CD8-positive, alpha-beta memory T cell (primary cell): ENCODE measurements around the gene CREB3L1. TPM values are rescaled to one million over a fixed set of nuclear protein-coding genes. Genes with fewer than 3 reads are reported as not detected.

Experiments used
- CTCF ChIA-PET: fragments of 350-600 bp; sonication (Branson Sonifier 250); formaldehyde crosslinking; loops from one replicate; lab custom pipeline; 2021; ENCODE audit warnings: antibody characterized with exemption; lab: Charles Lee
- POLR2A ChIA-PET: fragments of 350-600 bp; sonication (Branson Sonifier 250); formaldehyde crosslinking; loops from one replicate; lab custom pipeline; 2021; ENCODE audit warnings: antibody characterized with exemption; lab: Charles Lee
- DNase-seq, 5 donors: peaks; one replicate each; pipeline versions ENCODE4 v3.0.0 to v3.0.0-alpha.2; 2020 to 2022; ENCODE audit warnings: mixed read lengths in 1 of 5
- H3K27ac ChIP-seq: one replicate; pipeline ENCODE4 v1.7.0; 2013; ENCODE audit warnings: low read depth, mild to moderate bottlenecking, low read length, moderate library complexity
- H3K27me3 ChIP-seq: 2 replicates; pipeline ENCODE4 v1.7.0; 2013; ENCODE audit warnings: low read length, mild to moderate bottlenecking; ENCODE audit not compliant: insufficient read depth, poor library complexity, severe bottlenecking
- H3K36me3 ChIP-seq: 2 replicates; pipeline ENCODE4 v1.7.0; 2013; ENCODE audit warnings: mild to moderate bottlenecking, low read length, moderate library complexity; ENCODE audit not compliant: insufficient read depth
- H3K4me1 ChIP-seq: 2 replicates; pipeline ENCODE4 v1.7.0; 2013; ENCODE audit warnings: mild to moderate bottlenecking, low read length, moderate library complexity; ENCODE audit not compliant: insufficient read depth
- H3K4me3 ChIP-seq: 2 replicates; pipeline ENCODE4 v1.7.0; 2013; ENCODE audit warnings: mild to moderate bottlenecking, low read length
- H3K9me3 ChIP-seq: 2 replicates; pipeline ENCODE4 v1.7.0; 2013; ENCODE audit warnings: mild to moderate bottlenecking, low read length
- H3K27ac Mint-ChIP-seq, 8 donors: one replicate each; pipeline ENCODE4 v1.8.0; 2020 to 2021; ENCODE audit warnings: mixed read lengths in 8 of 8, mild to moderate bottlenecking in 6 of 8, inconsistent platforms in 3 of 8, moderate library complexity in 3 of 8
- H3K27me3 Mint-ChIP-seq, 2 donors: one replicate each; pipeline ENCODE4 v1.8.0; 2020 to 2021; ENCODE audit warnings: mixed read lengths in 2 of 2, mild to moderate bottlenecking in 1 of 2, moderate library complexity in 1 of 2
- H3K36me3 Mint-ChIP-seq, 3 donors: one replicate each; pipeline ENCODE4 v1.8.0; 2020 to 2021; ENCODE audit warnings: mixed read lengths in 3 of 3, inconsistent platforms in 1 of 3, mild to moderate bottlenecking in 1 of 3
- H3K4me1 Mint-ChIP-seq, 3 donors: one replicate each; pipeline ENCODE4 v1.8.0; 2020 to 2021; ENCODE audit warnings: mixed read lengths in 3 of 3, inconsistent platforms in 1 of 3, mild to moderate bottlenecking in 1 of 3
- H3K4me3 Mint-ChIP-seq, 7 donors: one replicate each; pipeline ENCODE4 v1.8.0; 2020 to 2021; ENCODE audit warnings: mixed read lengths in 7 of 7, mild to moderate bottlenecking in 6 of 7, moderate library complexity in 4 of 7, inconsistent platforms in 2 of 7
- H3K9me3 Mint-ChIP-seq, 5 donors: one replicate each; pipeline ENCODE4 v1.8.0; 2020 to 2022; ENCODE audit warnings: mixed read lengths in 5 of 5, mild to moderate bottlenecking in 3 of 5, moderate library complexity in 2 of 5, inconsistent platforms in 1 of 5
- polyA plus RNA-seq: library from polyadenylated mRNA; unstranded; fragments of 300-500 nt; fragmentation: Illumina TruSeq; gene quantifications from one replicate; pipeline ENCODE4 v1.2.3, GENCODE V29; 2021
- total RNA-seq, 2 experiments: library from RNA; stranded (reverse); gene quantifications; one replicate each; pipeline ENCODE4 v1.2.3, GENCODE V29; 2021

The CREB3L1 gene
- total and polyA plus RNA-seq, 3 experiments from 2014 or later: not detected

DNA sequence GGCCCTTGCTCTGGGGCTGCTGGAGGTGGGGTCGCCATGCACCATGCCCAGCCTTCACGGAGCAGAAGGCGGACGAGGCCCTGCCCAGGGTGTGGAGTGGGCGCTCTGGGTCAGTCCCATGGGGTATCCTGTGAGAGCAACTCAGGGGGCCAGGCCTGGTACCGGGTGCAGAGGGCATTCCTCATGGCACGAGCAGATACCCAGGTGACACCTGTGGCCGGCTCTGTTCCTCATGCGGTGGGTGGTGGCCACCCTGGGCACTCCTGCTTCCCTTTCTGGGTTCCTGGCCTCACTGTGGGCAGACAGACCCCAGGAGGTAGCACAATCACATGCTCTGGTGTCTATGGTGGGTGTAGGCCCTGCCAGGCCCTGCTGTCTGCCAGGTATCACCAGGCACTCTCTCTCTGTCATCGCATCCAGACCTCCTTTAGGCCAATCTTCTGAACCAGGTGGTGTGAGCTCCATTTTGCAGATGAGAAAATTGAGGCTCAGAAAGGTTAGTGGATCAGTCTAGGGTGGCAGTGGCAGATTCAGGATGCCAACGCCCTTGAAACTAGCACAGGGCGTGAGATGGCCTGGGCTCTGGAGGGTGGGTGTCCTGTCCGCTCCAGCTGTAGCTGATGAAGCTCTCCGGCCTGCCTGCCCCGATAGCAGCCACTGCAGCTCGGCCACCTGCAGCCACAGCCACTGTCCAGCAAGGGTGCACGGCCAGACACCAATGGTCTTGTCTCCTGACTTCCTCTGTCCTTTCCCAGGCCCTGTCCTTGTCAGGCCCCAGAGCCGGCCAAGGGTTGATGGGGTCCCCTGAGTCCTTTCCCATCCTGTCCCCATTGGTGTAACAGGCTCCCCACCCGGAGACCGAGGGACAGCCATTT is 84.9 kb downstream of the CREB3L1 start:
- Histone ChIP-seq H3K27ac (peak overlapping the region; percentile 76), H3K9me3 (no peaks in the 10 kb centered on the region), H3K4me1 (peaks cover 65% of the 10 kb centered on the region), H3K27me3 (no peaks in the 10 kb centered on the region), H3K36me3 (peaks cover 16% of the 10 kb centered on the region), H3K4me3 (peak overlapping the region; percentile 47)
- CTCF ChIA-PET: interaction anchor here (2.2 to 16.1 kb wide), 2 partner anchors 12 to 28 kb away, joined by 5 to 358 read pairs; partner anchors contain the start of gene DGKZ
- H3K36me3 Mint-ChIP-seq: peaks cover 0 to 30% (median 0%) of the 10 kb centered on the region in 3 donors
- H3K4me1 Mint-ChIP-seq: peaks cover 54 to 87% (median 64%) of the 10 kb centered on the region in 3 donors
- no peaks in the 10 kb centered on the region for H3K27me3 Mint-ChIP-seq
- no peak for DNase-seq
- POLR2A ChIA-PET: interaction anchor here (1.4 kb wide), 2 partner anchors 10 to 13 kb away, joined by 6 to 9 read pairs; no protein-coding TSS in a partner anchor
- peak overlapping the region; percentile 30 to 93 (median 52) for H3K4me3 Mint-ChIP-seq
- H3K27ac Mint-ChIP-seq: peak overlapping the region; percentile 59 to 96 (median 67)
- no peaks in the 10 kb centered on the region for H3K9me3 Mint-ChIP-seq

DNA sequence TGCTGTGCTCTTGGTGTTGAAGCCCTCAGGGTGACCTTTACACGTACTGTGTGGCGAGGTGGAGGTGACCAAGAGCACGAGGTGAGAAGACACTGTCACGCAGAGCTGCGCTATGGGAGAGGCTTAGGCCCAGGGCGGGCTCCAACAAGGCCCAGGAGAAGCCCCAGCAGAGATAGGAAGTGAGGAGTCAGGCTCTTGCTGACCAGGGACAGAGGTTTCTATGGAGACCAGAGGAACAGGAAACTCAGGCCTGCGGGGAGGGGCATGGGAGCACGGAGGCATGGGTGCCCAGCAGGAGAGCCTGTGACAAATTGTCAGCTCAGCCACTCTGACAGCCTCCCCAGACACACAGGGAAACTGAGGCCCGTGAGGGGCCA is 85.6 kb downstream of the CREB3L1 start:
- POLR2A ChIA-PET: no interaction called here
- peaks cover 18% of the 10 kb centered on the region for H3K36me3 ChIP-seq
- H3K9me3 Mint-ChIP-seq: no peaks in the 10 kb centered on the region
- CTCF ChIA-PET: interaction anchor here (2.2 to 16.1 kb wide), 2 partner anchors 13 to 29 kb away, joined by 5 to 358 read pairs; partner anchors contain the start of gene DGKZ
- H3K27ac Mint-ChIP-seq: peak overlapping the region in 7 of 8 donors; percentile 59 to 78 (median 68)
- H3K4me3 ChIP-seq: no peak overlapping the region
- H3K27me3 ChIP-seq: no peaks in the 10 kb centered on the region
- no peaks in the 10 kb centered on the region for H3K9me3 ChIP-seq
- peak overlapping the region in 5 of 7 donors; percentile 21 to 91 (median 54) for H3K4me3 Mint-ChIP-seq
- H3K4me1 Mint-ChIP-seq: peaks cover 47 to 87% (median 59%) of the 10 kb centered on the region in 3 donors
- no peaks in the 10 kb centered on the region for H3K27me3 Mint-ChIP-seq
- peaks cover 0 to 36% (median 0%) of the 10 kb centered on the region in 3 donors for H3K36me3 Mint-ChIP-seq
- peaks cover 59% of the 10 kb centered on the region for H3K4me1 ChIP-seq
- no peak for DNase-seq
- peak overlapping the region; percentile 76 for H3K27ac ChIP-seq

DNA sequence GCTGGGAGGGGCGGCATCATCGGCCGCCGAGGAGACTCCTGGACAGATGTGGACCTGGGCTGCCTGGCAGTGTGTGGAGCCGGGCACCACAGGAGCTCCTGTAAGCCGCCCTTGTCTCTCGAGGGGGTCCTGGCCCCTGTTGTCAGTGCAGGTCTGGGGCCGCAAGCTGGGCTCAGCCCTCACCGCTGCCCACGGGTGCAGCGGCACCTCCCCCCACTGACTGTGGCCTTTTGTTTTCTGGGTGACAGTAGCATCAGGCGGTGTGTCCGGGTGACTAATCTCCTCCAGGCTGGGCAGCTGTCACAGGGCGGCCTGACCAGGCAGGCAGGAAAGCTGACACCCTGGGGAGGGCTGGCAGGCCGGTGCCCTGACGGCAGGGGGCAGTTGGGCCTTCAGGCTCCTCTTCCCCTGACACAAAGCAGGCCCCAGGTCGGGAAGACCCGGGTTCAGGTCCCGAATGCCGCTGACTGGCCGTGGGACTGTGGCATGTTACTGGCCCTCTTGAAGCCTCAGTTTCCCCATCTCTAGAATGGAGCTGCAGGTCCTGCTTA is 86.1 kb downstream of the CREB3L1 start:
- no peak overlapping the region for H3K27ac ChIP-seq
- no peak for DNase-seq
- H3K4me3 Mint-ChIP-seq: no peak overlapping the region
- peaks cover 0 to 40% (median 0%) of the 10 kb centered on the region in 3 donors for H3K36me3 Mint-ChIP-seq
- peaks cover 48 to 84% (median 55%) of the 10 kb centered on the region in 3 donors for H3K4me1 Mint-ChIP-seq
- no peaks in the 10 kb centered on the region for H3K9me3 Mint-ChIP-seq
- H3K36me3 ChIP-seq: peaks cover 24% of the 10 kb centered on the region
- H3K4me3 ChIP-seq: no peak overlapping the region
- POLR2A ChIA-PET: no interaction called here
- CTCF ChIA-PET: interaction anchor here (2.2 to 16.1 kb wide), 2 partner anchors 13 to 29 kb away, joined by 5 to 358 read pairs; partner anchors contain the start of gene DGKZ
- no peaks in the 10 kb centered on the region for H3K9me3 ChIP-seq
- H3K27me3 ChIP-seq: no peaks in the 10 kb centered on the region
- peak overlapping the region in 2 of 8 donors; percentile 64 to 66 for H3K27ac Mint-ChIP-seq
- H3K4me1 ChIP-seq: peaks cover 59% of the 10 kb centered on the region
- no peaks in the 10 kb centered on the region for H3K27me3 Mint-ChIP-seq

GRCh38 chr11:46364056-46364455 is 86.6 kb downstream of the CREB3L1 start:
- peak overlapping the region in 5 of 8 donors; percentile 24 to 89 (median 42) for H3K27ac Mint-ChIP-seq
- no peak overlapping the region for H3K4me3 ChIP-seq
- peaks cover 0 to 2% of the 10 kb centered on the region in 2 donors for H3K27me3 Mint-ChIP-seq
- no peaks in the 10 kb centered on the region for H3K9me3 Mint-ChIP-seq
- H3K4me1 Mint-ChIP-seq: peaks cover 48 to 83% (median 55%) of the 10 kb centered on the region in 3 donors
- ChIA-PET CTCF (interaction anchor here (16.1 kb wide), 1 partner anchor 14 kb away, joined by 358 read pairs; the partner anchor contains the start of gene DGKZ), POLR2A (no interaction called here)
- no peak for DNase-seq
- peaks cover 28% of the 10 kb centered on the region for H3K36me3 ChIP-seq
- peaks cover 59% of the 10 kb centered on the region for H3K4me1 ChIP-seq
- peaks cover 0 to 44% (median 0%) of the 10 kb centered on the region in 3 donors for H3K36me3 Mint-ChIP-seq
- no peak overlapping the region for H3K27ac ChIP-seq
- H3K9me3 ChIP-seq: no peaks in the 10 kb centered on the region
- H3K4me3 Mint-ChIP-seq: peak overlapping the region in 1 of 7 donors; percentile 28
- H3K27me3 ChIP-seq: no peaks in the 10 kb centered on the region

DNA sequence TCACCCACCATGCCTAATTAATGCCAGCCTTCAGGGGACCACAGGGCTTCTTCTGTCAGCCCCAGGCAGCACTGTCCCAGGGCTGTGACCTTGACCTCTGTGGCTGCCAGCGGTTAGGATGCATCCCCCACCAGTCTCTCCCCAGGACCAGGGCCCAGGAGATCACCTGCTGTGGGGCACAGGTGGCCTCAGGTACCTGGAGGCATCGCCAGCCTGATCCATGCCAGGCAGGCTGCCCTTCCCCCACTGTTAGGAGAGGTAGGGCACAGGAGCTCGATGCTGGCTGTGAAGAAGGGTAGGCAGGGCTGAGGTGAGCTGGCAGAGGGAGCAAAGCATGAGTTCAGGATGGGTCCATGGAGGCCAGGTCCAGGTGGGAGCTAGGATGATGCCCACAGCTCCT is 87.3 kb downstream of the CREB3L1 start:
- no peak overlapping the region for H3K4me3 ChIP-seq
- peaks cover 0 to 51% (median 0%) of the 10 kb centered on the region in 3 donors for H3K36me3 Mint-ChIP-seq
- ChIA-PET POLR2A (no interaction called here), CTCF (interaction anchor here (0.8 to 16.1 kb wide), 2 partner anchors 12 to 15 kb away, joined by 4 to 358 read pairs; partner anchors contain the start of gene DGKZ)
- no peak overlapping the region for H3K27ac ChIP-seq
- H3K4me3 Mint-ChIP-seq: peak overlapping the region in 2 of 7 donors; percentile 6 to 43
- H3K4me1 ChIP-seq: peaks cover 59% of the 10 kb centered on the region
- H3K9me3 ChIP-seq: no peaks in the 10 kb centered on the region
- H3K4me1 Mint-ChIP-seq: peaks cover 48 to 86% (median 58%) of the 10 kb centered on the region in 3 donors
- peaks cover 0 to 2% of the 10 kb centered on the region in 2 donors for H3K27me3 Mint-ChIP-seq
- H3K27me3 ChIP-seq: no peaks in the 10 kb centered on the region
- DNase-seq: no peak
- peaks cover 35% of the 10 kb centered on the region for H3K36me3 ChIP-seq
- H3K9me3 Mint-ChIP-seq: no peaks in the 10 kb centered on the region
- peak overlapping the region in 7 of 8 donors; percentile 47 to 97 (median 68) for H3K27ac Mint-ChIP-seq

DNA sequence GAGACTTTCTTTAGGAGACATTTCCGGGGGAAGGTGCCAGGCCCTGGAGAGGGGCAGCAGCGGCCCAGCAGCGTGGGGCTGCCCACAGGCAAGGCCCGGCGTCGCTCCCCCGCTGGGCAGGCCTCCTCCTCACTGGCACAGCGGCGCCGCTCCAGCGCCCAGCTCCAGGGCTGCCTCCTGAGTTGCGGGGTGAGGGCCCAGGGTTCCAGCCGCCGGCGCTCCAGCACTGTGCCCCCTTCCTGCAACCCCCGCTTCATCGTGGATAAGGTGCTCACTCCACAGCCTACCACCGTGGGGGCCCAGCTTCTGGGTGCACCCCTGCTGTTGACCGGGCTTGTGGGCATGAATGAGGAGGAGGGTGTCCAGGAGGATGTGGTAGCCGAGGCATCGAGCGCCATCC is 88.8 kb downstream of the CREB3L1 start:
- peaks cover 0 to 2% of the 10 kb centered on the region in 2 donors for H3K27me3 Mint-ChIP-seq

GRCh38 chr11:46366661-46367161 is 89.2 kb downstream of the CREB3L1 start:
- H3K36me3 Mint-ChIP-seq: peaks cover 0 to 65% (median 2%) of the 10 kb centered on the region in 3 donors
- H3K4me1 Mint-ChIP-seq: peaks cover 36 to 68% (median 40%) of the 10 kb centered on the region in 3 donors
- no peak overlapping the region for H3K4me3 Mint-ChIP-seq
- POLR2A ChIA-PET: no interaction called here
- Histone ChIP-seq H3K27ac (no peak overlapping the region), H3K27me3 (no peaks in the 10 kb centered on the region), H3K4me3 (no peak overlapping the region), H3K9me3 (no peaks in the 10 kb centered on the region), H3K4me1 (peaks cover 40% of the 10 kb centered on the region), H3K36me3 (peaks cover 51% of the 10 kb centered on the region)
- CTCF ChIA-PET: interaction anchor here (0.8 to 16.1 kb wide), 7 partner anchors 11 to 128 kb away, joined by 3 to 358 read pairs (median 4); partner anchors contain the start of gene DGKZ
- H3K9me3 Mint-ChIP-seq: no peaks in the 10 kb centered on the region
- H3K27me3 Mint-ChIP-seq: peaks cover 0 to 2% of the 10 kb centered on the region in 2 donors
- peak overlapping the region in 3 of 8 donors; percentile 19 to 79 (median 24) for H3K27ac Mint-ChIP-seq
- no peak for DNase-seq

More for the DNA sequence above, 88.8 kb downstream of the CREB3L1 start:
- Mint-ChIP-seq H3K4me3 (peak overlapping the region in 1 of 7 donors; percentile 44), H3K36me3 (peaks cover 0 to 61% (median 2%) of the 10 kb centered on the region in 3 donors), H3K9me3 (no peaks in the 10 kb centered on the region), H3K4me1 (peaks cover 38 to 72% (median 44%) of the 10 kb centered on the region in 3 donors), H3K27ac (peak overlapping the region in 1 of 8 donors; percentile 24)
- DNase-seq: no peak
- ChIA-PET POLR2A (interaction anchor here (1.0 kb wide), 1 partner anchor 17 kb away, joined by 3 read pairs; no protein-coding TSS in a partner anchor), CTCF (interaction anchor here (1.2 to 16.1 kb wide), 4 partner anchors 12 to 127 kb away, joined by 3 to 358 read pairs (median 11); partner anchors contain the start of gene DGKZ)
- Histone ChIP-seq H3K27me3 (no peaks in the 10 kb centered on the region), H3K9me3 (no peaks in the 10 kb centered on the region), H3K4me1 (peaks cover 45% of the 10 kb centered on the region), H3K4me3 (no peak overlapping the region), H3K27ac (no peak overlapping the region), H3K36me3 (peaks cover 46% of the 10 kb centered on the region)
